ENCODE data around the gene SFMBT2.

SFMBT2 gene

GRCh38 chr10:7211857-7212577 is 198.8 kb downstream of the SFMBT2 start:
- TF ChIP-seq, protein P1, sequence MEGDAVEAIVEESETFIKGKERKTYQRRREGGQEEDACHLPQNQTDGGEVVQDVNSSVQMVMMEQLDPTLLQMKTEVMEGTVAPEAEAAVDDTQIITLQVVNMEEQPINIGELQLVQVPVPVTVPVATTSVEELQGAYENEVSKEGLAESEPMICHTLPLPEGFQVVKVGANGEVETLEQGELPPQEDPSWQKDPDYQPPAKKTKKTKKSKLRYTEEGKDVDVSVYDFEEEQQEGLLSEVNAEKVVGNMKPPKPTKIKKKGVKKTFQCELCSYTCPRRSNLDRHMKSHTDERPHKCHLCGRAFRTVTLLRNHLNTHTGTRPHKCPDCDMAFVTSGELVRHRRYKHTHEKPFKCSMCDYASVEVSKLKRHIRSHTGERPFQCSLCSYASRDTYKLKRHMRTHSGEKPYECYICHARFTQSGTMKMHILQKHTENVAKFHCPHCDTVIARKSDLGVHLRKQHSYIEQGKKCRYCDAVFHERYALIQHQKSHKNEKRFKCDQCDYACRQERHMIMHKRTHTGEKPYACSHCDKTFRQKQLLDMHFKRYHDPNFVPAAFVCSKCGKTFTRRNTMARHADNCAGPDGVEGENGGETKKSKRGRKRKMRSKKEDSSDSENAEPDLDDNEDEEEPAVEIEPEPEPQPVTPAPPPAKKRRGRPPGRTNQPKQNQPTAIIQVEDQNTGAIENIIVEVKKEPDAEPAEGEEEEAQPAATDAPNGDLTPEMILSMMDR (conservative IDR thresholded peaks at IDR 0.05; ENCODE audit: low read depth, low read length) = no peak
- Histone ChIP-seq H2AFZ (ENCODE audit: low read depth) (no peak overlapping the region), H3K36me3 (ENCODE audit: insufficient read depth) (0 out of 2 replicates have a peak, but pooled peaks cover 6% of the 10 kb centered on the region), H3K79me2 (ENCODE audit: insufficient read depth, low read depth) (no peaks in the 10 kb centered on the region), H3K27me3 (ENCODE audit: insufficient read depth, low read depth) (no peaks in the 10 kb centered on the region), H3K9ac (no peak overlapping the region), H4K20me1 (ENCODE audit: insufficient read depth) (no peaks in the 10 kb centered on the region), H3K27ac (no peak overlapping the region), H3K4me3 (IDR thresholded peaks at IDR 0.05; ENCODE audit: insufficient read depth, low read depth, low read length) (no peak overlapping the region), H3K4me1 (ENCODE audit: low read depth, poor library complexity, severe bottlenecking) (no peaks in the 10 kb centered on the region), H3K4me2 (no peak overlapping the region)

DNA sequence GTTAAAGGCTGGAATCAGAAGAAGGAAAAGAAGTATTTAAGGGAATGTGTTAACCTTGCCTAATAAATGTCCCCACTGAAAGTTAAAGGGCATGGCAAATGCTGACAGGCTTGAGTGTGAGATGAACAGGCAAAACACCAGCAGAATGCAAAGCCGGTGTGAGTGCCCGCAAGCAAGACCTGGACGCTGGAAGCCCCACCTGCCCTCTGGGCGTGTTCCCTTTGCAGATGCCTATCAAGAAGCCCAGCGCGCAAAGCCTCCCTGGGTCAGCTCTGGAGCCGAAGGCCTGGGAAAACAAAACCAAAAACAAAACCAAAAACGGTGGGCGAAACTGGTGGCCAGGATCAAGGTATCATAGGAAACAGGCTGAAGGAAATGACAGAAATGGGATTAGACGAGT is 200.3 kb downstream of the SFMBT2 start:
- Histone ChIP-seq H3K27me3 (ENCODE audit: insufficient read depth, low read depth) (no peaks in the 10 kb centered on the region), H4K20me1 (ENCODE audit: insufficient read depth) (no peaks in the 10 kb centered on the region), H3K9ac (no peak overlapping the region), H3K36me3 (ENCODE audit: insufficient read depth) (0 out of 2 replicates have a peak, but pooled peaks cover 7% of the 10 kb centered on the region), H3K79me2 (ENCODE audit: insufficient read depth, low read depth) (no peaks in the 10 kb centered on the region), H3K4me2 (no peak overlapping the region), H2AFZ (ENCODE audit: low read depth) (no peak overlapping the region), H3K27ac (no peak overlapping the region), H3K4me3 (IDR thresholded peaks at IDR 0.05; ENCODE audit: insufficient read depth, low read depth, low read length) (no peak overlapping the region), H3K4me1 (ENCODE audit: low read depth, poor library complexity, severe bottlenecking) (no peaks in the 10 kb centered on the region)
- TF ChIP-seq, protein P1 (conservative IDR thresholded peaks at IDR 0.05; ENCODE audit: low read depth, low read length) = no peak

- Histone ChIP-seq H3K4me1 (ENCODE audit: low read depth, poor library complexity, severe bottlenecking) (no peaks in the 10 kb centered on the region), H3K9ac (no peak overlapping the region), H3K27ac (no peak overlapping the region), H3K36me3 (ENCODE audit: insufficient read depth) (0 out of 2 replicates have a peak, but pooled peaks cover 11% of the 10 kb centered on the region), H3K79me2 (ENCODE audit: insufficient read depth, low read depth) (no peaks in the 10 kb centered on the region), H3K27me3 (ENCODE audit: insufficient read depth, low read depth) (no peaks in the 10 kb centered on the region), H2AFZ (ENCODE audit: low read depth) (no peak overlapping the region), H3K4me2 (no peak overlapping the region), H3K4me3 (IDR thresholded peaks at IDR 0.05; ENCODE audit: insufficient read depth, low read depth, low read length) (no peak overlapping the region), H4K20me1 (ENCODE audit: insufficient read depth) (no peaks in the 10 kb centered on the region)
- TF ChIP-seq, protein P1 (conservative IDR thresholded peaks at IDR 0.05; ENCODE audit: low read depth, low read length) = no peak
Observed at GRCh38 chr10:7209458-7209857, 201.4 kb downstream of the SFMBT2 start.

DNA sequence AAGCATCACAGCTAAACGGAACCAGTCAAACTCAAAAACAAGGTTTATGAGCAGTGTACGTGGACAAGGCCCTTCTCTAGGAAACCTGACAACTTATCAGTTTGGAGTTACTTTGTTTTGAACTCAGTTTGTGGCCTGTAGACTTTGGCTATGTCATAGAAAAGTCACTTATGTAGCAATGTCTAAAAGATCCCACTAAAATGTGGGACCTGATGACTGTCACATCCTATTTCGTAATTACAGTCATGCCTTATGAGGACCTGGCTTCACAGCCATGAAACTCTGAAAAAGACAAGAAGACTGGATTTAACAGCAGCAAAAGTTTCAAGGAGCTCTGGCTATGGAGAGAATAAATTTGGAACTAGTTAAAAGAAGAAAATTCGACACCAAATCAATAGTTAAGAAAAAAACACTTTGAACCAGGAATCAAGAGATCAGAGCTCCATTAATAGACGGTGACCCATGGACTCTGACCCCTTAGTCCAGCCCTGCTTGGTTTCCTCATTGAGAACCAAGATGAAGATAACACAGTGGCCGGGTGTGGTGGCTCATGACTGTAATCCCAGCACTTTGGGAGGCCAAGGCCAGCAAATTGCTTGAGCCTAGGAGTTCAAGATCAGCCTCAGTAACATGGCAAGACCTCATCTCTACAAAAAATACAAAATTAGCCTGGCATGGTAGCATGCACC is 204.3 kb downstream of the SFMBT2 start:
- no peaks in the 10 kb centered on the region for H4K20me1 ChIP-seq (ENCODE audit: insufficient read depth)
- TF ChIP-seq, protein P1 (conservative IDR thresholded peaks at IDR 0.05; ENCODE audit: low read depth, low read length) = no peak
- H3K27ac ChIP-seq = no peak overlapping the region
- H2AFZ ChIP-seq (ENCODE audit: low read depth) = no peak overlapping the region
- H3K27me3 ChIP-seq (ENCODE audit: insufficient read depth, low read depth) = no peaks in the 10 kb centered on the region
- no peak overlapping the region for H3K4me3 ChIP-seq (IDR thresholded peaks at IDR 0.05; ENCODE audit: insufficient read depth, low read depth, low read length)
- H3K4me1 ChIP-seq (ENCODE audit: low read depth, poor library complexity, severe bottlenecking) = no peaks in the 10 kb centered on the region
- no peak overlapping the region for H3K4me2 ChIP-seq
- 0 out of 2 replicates have a peak, but pooled peaks cover 11% of the 10 kb centered on the region for H3K36me3 ChIP-seq (ENCODE audit: insufficient read depth)
- H3K79me2 ChIP-seq (ENCODE audit: insufficient read depth, low read depth) = no peaks in the 10 kb centered on the region
- no peak overlapping the region for H3K9ac ChIP-seq

All from KMS-11 (cell line).